Purkinje cell (primary cell): ENCODE measurements around the gene RIPOR1. TPM values are rescaled to one million over a fixed set of nuclear protein-coding genes. Genes with fewer than 3 reads are reported as not detected.

Experiments used
- polyA plus RNA-seq: library from polyadenylated mRNA; unstranded; fragments of >200 nt; fragmentation: Nextera tagmentation; gene quantifications from 2 replicates; pipeline ENCODE4 v1.2.1, GENCODE V29; 2014

The RIPOR1 gene, protein sequence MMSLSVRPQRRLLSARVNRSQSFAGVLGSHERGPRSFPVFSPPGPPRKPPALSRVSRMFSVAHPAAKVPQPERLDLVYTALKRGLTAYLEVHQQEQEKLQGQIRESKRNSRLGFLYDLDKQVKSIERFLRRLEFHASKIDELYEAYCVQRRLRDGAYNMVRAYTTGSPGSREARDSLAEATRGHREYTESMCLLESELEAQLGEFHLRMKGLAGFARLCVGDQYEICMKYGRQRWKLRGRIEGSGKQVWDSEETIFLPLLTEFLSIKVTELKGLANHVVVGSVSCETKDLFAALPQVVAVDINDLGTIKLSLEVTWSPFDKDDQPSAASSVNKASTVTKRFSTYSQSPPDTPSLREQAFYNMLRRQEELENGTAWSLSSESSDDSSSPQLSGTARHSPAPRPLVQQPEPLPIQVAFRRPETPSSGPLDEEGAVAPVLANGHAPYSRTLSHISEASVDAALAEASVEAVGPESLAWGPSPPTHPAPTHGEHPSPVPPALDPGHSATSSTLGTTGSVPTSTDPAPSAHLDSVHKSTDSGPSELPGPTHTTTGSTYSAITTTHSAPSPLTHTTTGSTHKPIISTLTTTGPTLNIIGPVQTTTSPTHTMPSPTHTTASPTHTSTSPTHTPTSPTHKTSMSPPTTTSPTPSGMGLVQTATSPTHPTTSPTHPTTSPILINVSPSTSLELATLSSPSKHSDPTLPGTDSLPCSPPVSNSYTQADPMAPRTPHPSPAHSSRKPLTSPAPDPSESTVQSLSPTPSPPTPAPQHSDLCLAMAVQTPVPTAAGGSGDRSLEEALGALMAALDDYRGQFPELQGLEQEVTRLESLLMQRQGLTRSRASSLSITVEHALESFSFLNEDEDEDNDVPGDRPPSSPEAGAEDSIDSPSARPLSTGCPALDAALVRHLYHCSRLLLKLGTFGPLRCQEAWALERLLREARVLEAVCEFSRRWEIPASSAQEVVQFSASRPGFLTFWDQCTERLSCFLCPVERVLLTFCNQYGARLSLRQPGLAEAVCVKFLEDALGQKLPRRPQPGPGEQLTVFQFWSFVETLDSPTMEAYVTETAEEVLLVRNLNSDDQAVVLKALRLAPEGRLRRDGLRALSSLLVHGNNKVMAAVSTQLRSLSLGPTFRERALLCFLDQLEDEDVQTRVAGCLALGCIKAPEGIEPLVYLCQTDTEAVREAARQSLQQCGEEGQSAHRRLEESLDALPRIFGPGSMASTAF
- 4.3 and 6.2 TPM in 2 replicates for polyA plus RNA-seq

GRCh38 chr16:67528222-67528869, at the start of gene RIPOR1:
Gene RIPOR1 (plus strand): TSS chr16:67528829. CDS start chr16:67538447, 9,618 bp downstream.

GRCh38 chr16:67480833-67481560, 47.6 kb upstream of the RIPOR1 start, which contains the start of gene ATP6V0D1:
Gene ATP6V0D1 (minus strand): TSS chr16:67481157. CDS start chr16:67481086, 71 bp downstream.

DNA sequence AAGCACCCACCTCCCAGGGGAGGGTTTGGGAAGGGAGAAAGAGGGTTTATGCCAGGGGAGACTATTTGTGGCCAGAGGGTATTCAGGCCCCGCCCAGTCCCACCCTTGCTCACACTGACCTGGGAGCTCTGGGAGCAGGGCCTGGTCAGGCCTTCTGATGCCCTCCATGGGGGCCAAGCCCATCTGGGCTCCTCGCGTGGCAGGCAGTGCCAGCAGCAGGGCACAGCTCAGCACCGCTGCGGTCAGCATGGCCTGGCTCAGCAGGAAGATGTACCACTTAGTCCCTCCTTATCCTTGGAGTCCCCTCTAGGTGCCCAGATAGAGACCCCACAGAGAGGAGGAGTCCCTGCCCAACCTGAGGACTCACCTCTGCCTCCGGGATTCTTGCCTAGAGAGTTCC, 45.5 kb upstream of the RIPOR1 start, which contains the start of gene AGRP:
Gene AGRP, minus strand, starts transcription at position 398 of the 400 bp plus-strand sequence. Its CDS starts 149 bp downstream, at position 249.

GRCh38 chr16:67562526-67562917, 33.9 kb downstream of the RIPOR1 start, which contains the start of gene CTCF:
Gene CTCF (plus strand): TSS chr16:67562526. CDS start chr16:67610833, 48,307 bp downstream.

Other genes with a start within 250 kb of the RIPOR1 start
- gene PLEKHG4, start 249.3 kb upstream of the RIPOR1 start, polyA plus RNA-seq = 1.4 TPM in 1 of 2 replicates, not detected in the other
- not detected in 2 replicates for gene KCTD19, start 202.1 kb upstream of the RIPOR1 start, polyA plus RNA-seq
- gene LRRC36, start 202.0 kb upstream of the RIPOR1 start, polyA plus RNA-seq = 2.1 and 3.7 TPM in 2 replicates
- 55.4 and 88.4 TPM in 2 replicates for gene TPPP3, start 135.3 kb upstream of the RIPOR1 start, polyA plus RNA-seq
- 0.16 and 0.20 TPM in 2 replicates for gene ZDHHC1, start 112.4 kb upstream of the RIPOR1 start, polyA plus RNA-seq
- gene HSD11B2, start 97.7 kb upstream of the RIPOR1 start, polyA plus RNA-seq = 0.12 and 3.9 TPM in 2 replicates
- gene ATP6V0D1, start 47.7 kb upstream of the RIPOR1 start, polyA plus RNA-seq = 83.3 and 140 TPM in 2 replicates
- gene AGRP, start 45.3 kb upstream of the RIPOR1 start, polyA plus RNA-seq = 0.34 TPM in 1 of 2 replicates, not detected in the other
- 16.6 and 19.6 TPM in 2 replicates for gene CTCF, start 33.7 kb downstream of the RIPOR1 start, polyA plus RNA-seq
- 1.4 and 5.7 TPM in 2 replicates for gene CARMIL2, start 116.3 kb downstream of the RIPOR1 start, polyA plus RNA-seq
- 7.5 and 13.0 TPM in 2 replicates for gene ACD, start 131.4 kb downstream of the RIPOR1 start, polyA plus RNA-seq
- gene PARD6A, start 132.1 kb downstream of the RIPOR1 start, polyA plus RNA-seq = 4.0 and 9.6 TPM in 2 replicates
- 0.78 and 2.4 TPM in 2 replicates for gene ENKD1, start 137.9 kb downstream of the RIPOR1 start, polyA plus RNA-seq
- gene C16orf86, start 138.0 kb downstream of the RIPOR1 start, polyA plus RNA-seq = not detected in 2 replicates
- gene GFOD2, start 190.5 kb downstream of the RIPOR1 start, polyA plus RNA-seq = 7.7 and 9.9 TPM in 2 replicates